ENCODE data around the gene TMED6.

Gene TMED6

GRCh38 chr16:69294051-69294450, 57.5 kb downstream of the TMED6 start:
- Histone ChIP-seq H2BK12ac (ENCODE audit: low read length in 2 of 2) (no peak overlapping the region), H3K23ac (ENCODE audit: low read length in 2 of 2) (no peak overlapping the region), H4K91ac (ENCODE audit: low read length) (no peak overlapping the region), H3K79me1 (replicated peaks; ENCODE audit: low read length, poor library complexity, severe bottlenecking) (peaks cover 7% of the 10 kb centered on the region), H2BK15ac (ENCODE audit: low read depth, poor library complexity, severe bottlenecking) (no peak overlapping the region), H2AFZ (ENCODE audit: low read depth, low read length) (no peak overlapping the region), H3K27me3 (ENCODE audit: control insufficient read depth in 1 of 2, insufficient read depth in 1 of 2, low read length in 2 of 2) (no peaks in the 10 kb centered on the region), H3K4me1 (ENCODE audit: control insufficient read depth, insufficient read depth, low read depth, low read length) (peaks cover 1% of the 10 kb centered on the region), H3K9ac (ENCODE audit: low read length) (no peak overlapping the region), H2AK5ac (ENCODE audit: low read length, severe bottlenecking) (no peak overlapping the region), H3K36me3 (ENCODE audit: control insufficient read depth in 1 of 2, insufficient read depth in 2 of 2, low read depth in 1 of 2, low read length in 2 of 2) (peaks cover 11 to 18% of the 10 kb centered on the region in 2 experiments), H2BK5ac (ENCODE audit: low read depth, low read length, poor library complexity, severe bottlenecking) (no peak overlapping the region), H2BK120ac (ENCODE audit: low read depth, low read length) (no peak overlapping the region), H3K27ac (ENCODE audit: low read length, poor library complexity, severe bottlenecking) (no peak overlapping the region), H3K4me3 (ENCODE audit: insufficient read depth in 1 of 2, low read depth in 1 of 2, low read length in 2 of 2) (no peak overlapping the region), H3K4ac (ENCODE audit: low read depth in 1 of 2, low read length in 2 of 2) (no peak overlapping the region), H4K8ac (ENCODE audit: low read length) (no peak overlapping the region), H3K9me3 (ENCODE audit: control insufficient read depth, low read length) (no peaks in the 10 kb centered on the region), H3K14ac (ENCODE audit: low read length in 2 of 2) (no peak overlapping the region), H3K4me2 (ENCODE audit: low read length, poor library complexity, severe bottlenecking) (no peak overlapping the region), H3K18ac (ENCODE audit: low read depth in 1 of 2, low read length in 2 of 2) (no peak overlapping the region)
- 100% methylated on average over 1 of the region's 1 CpG for WGBS
- no peak for DNase-seq

- peaks cover 11 to 18% of the 10 kb centered on the region in 2 experiments for H3K36me3 ChIP-seq (ENCODE audit: control insufficient read depth in 1 of 2, insufficient read depth in 2 of 2, low read depth in 1 of 2, low read length in 2 of 2)
- H3K14ac ChIP-seq (ENCODE audit: low read length in 2 of 2) = no peak overlapping the region
- H3K4me2 ChIP-seq (ENCODE audit: low read length, poor library complexity, severe bottlenecking) = no peak overlapping the region
- peaks cover 7% of the 10 kb centered on the region for H3K79me1 ChIP-seq (replicated peaks; ENCODE audit: low read length, poor library complexity, severe bottlenecking)
- H2AK5ac ChIP-seq (ENCODE audit: low read length, severe bottlenecking) = no peak overlapping the region
- no peak overlapping the region for H3K18ac ChIP-seq (ENCODE audit: low read depth in 1 of 2, low read length in 2 of 2)
- H3K23ac ChIP-seq (ENCODE audit: low read length in 2 of 2) = no peak overlapping the region
- H4K8ac ChIP-seq (ENCODE audit: low read length) = no peak overlapping the region
- H3K4me1 ChIP-seq (ENCODE audit: control insufficient read depth, insufficient read depth, low read depth, low read length) = peaks cover 1% of the 10 kb centered on the region
- H2BK15ac ChIP-seq (ENCODE audit: low read depth, poor library complexity, severe bottlenecking) = no peak overlapping the region
- no peak overlapping the region for H3K27ac ChIP-seq (ENCODE audit: low read length, poor library complexity, severe bottlenecking)
- WGBS = 92% methylated on average over 3 of the region's 3 CpGs
- H2AFZ ChIP-seq (ENCODE audit: low read depth, low read length) = no peak overlapping the region
- no peak overlapping the region for H3K4ac ChIP-seq (ENCODE audit: low read depth in 1 of 2, low read length in 2 of 2)
- H3K9ac ChIP-seq (ENCODE audit: low read length) = no peak overlapping the region
- H3K4me3 ChIP-seq (ENCODE audit: insufficient read depth in 1 of 2, low read depth in 1 of 2, low read length in 2 of 2) = no peak overlapping the region
- H2BK120ac ChIP-seq (ENCODE audit: low read depth, low read length) = no peak overlapping the region
- no peak overlapping the region for H2BK5ac ChIP-seq (ENCODE audit: low read depth, low read length, poor library complexity, severe bottlenecking)
- H3K27me3 ChIP-seq (ENCODE audit: control insufficient read depth in 1 of 2, insufficient read depth in 1 of 2, low read length in 2 of 2) = no peaks in the 10 kb centered on the region
- no peak for DNase-seq
- H4K91ac ChIP-seq (ENCODE audit: low read length) = no peak overlapping the region
- H3K9me3 ChIP-seq (ENCODE audit: control insufficient read depth, low read length) = no peaks in the 10 kb centered on the region
- H2BK12ac ChIP-seq (ENCODE audit: low read length in 2 of 2) = no peak overlapping the region
Measured at GRCh38 chr16:69293401-69293800, 58.2 kb downstream of the TMED6 start.
